Measurements from ENCODE around the gene FBXO42. TPM values are rescaled to one million over a fixed set of nuclear protein-coding genes. Genes with fewer than 3 reads are reported as not detected.

Gene FBXO42
- total and polyA plus RNA-seq, 9 of the 15 experiments (the other 6 are each of a cell fraction or from before 2014, with no cell fraction given), result 7.2 to 24.8 (median 17.4) TPM

GRCh38 chr1:16236511-16237342 is 115.6 kb downstream of the FBXO42 start, which contains the start of gene CPLANE2 (continued):
- TF ChIP-seq E2F6 (IDR thresholded peaks at IDR 0.05; ENCODE audit: borderline replicate concordance in 1 of 2, extremely low read depth in 1 of 2, insufficient read depth in 1 of 2, insufficient read length in 1 of 2, low read depth in 1 of 2, low read length in 1 of 2, poor library complexity in 1 of 2, severe bottlenecking in 1 of 2), result peak; percentile 35 to 95
- peak; percentile 50; the same call in 1 of the 2 replicates for TF ChIP-seq TOE1 (IDR thresholded peaks at IDR 0.05; ENCODE audit: borderline replicate concordance)
- no peak for TF ChIP-seq TOE1 (CRISPR knock-in tag; IDR thresholded peaks at IDR 0.05; ENCODE audit: borderline replicate concordance, low read depth)
- TF ChIP-seq ZNF76 (CRISPR knock-in tag; IDR thresholded peaks at IDR 0.05; ENCODE audit: borderline replicate concordance), result 0 out of 2 replicates have a peak, but pooled peaks have one; percentile 11
- TF ChIP-seq ZBTB26 (CRISPR knock-in tag; IDR thresholded peaks at IDR 0.05), result no peak
- TF ChIP-seq SP1 (CRISPR knock-in tag; IDR thresholded peaks at IDR 0.05), result 0 out of 2 replicates have a peak, but pooled peaks have one; percentile 36
- no peak for TF ChIP-seq ZNF57 (CRISPR knock-in tag; IDR thresholded peaks at IDR 0.05)
- TF ChIP-seq SIX5 (IDR thresholded peaks at IDR 0.05; ENCODE audit: borderline replicate concordance in 1 of 2, insufficient read depth in 1 of 2, low read depth in 1 of 2, low read length in 2 of 2), result no peak
- no peak for TF ChIP-seq AFF4 (CRISPR knock-in tag; IDR thresholded peaks at IDR 0.05)
- TF ChIP-seq ZC3H4 (CRISPR knock-in tag; IDR thresholded peaks at IDR 0.05; ENCODE audit: borderline replicate concordance), result peak; percentile 47; the same call in 1 of the 2 replicates
- TF ChIP-seq RFX5 (IDR thresholded peaks at IDR 0.05; ENCODE audit: low read depth, low read length), result peak; percentile 94
- no peak for TF ChIP-seq ZNF354B (CRISPR knock-in tag; IDR thresholded peaks at IDR 0.05)
- peak; percentile 63 for TF ChIP-seq CHD1 (IDR thresholded peaks at IDR 0.05; ENCODE audit: low read length)
- peak; percentile 12; the same call in 1 of the 2 replicates for TF ChIP-seq EP300 (IDR thresholded peaks at IDR 0.05; ENCODE audit: low read length)
- TF ChIP-seq L3MBTL2 (IDR thresholded peaks at IDR 0.05), result peak; percentile 79
- no peak for TF ChIP-seq ZNF589 (CRISPR knock-in tag; IDR thresholded peaks at IDR 0.05; ENCODE audit: low read depth)
- TF ChIP-seq ZKSCAN1 (IDR thresholded peaks at IDR 0.05; ENCODE audit: low read depth, low read length), result 0 out of 2 replicates have a peak, but pooled peaks have one; percentile 65
- TF ChIP-seq ZBTB49 (CRISPR knock-in tag; IDR thresholded peaks at IDR 0.05; ENCODE audit: borderline replicate concordance), result no peak

Data from K562 (cell line).